ENCODE measurements around the gene EZH1.
A peak's percentile ranks its signal among the peaks of the same experiment; 100 is the strongest.

Gene EZH1

GRCh38 chr17:42682722-42683403 lies 62.0 kb downstream of the EZH1 start:
- DNase-seq: peak in 6 of 14 donors; percentile 38 to 83 (median 48)

- DNase-seq: peak in 8 of 14 donors; percentile 29 to 84 (median 66)
These were observed 62.7 kb downstream of the EZH1 start, which contains the start of gene CNTNAP1 for GRCh38 chr17:42681976-42682721. TSS of gene CNTNAP1 (plus strand) at chr17:42682531. CDS start at chr17:42682830, 299 bp downstream.

- DNase-seq: peak in 2 of 14 donors; percentile 50 to 52
These were observed 64.5 kb downstream of the EZH1 start for GRCh38 chr17:42680331-42680808.

- peak in 12 of 14 donors; percentile 22 to 82 (median 54) for DNase-seq
These were observed 65.1 kb downstream of the EZH1 start for GRCh38 chr17:42679492-42680330.

- DNase-seq: peak in 6 of 14 donors; percentile 18 to 58 (median 48)
These were observed 65.8 kb downstream of the EZH1 start for GRCh38 chr17:42678951-42679491.

- DNase-seq: peak in 13 of 14 donors; percentile 26 to 94 (median 90)
These were observed 66.7 kb downstream of the EZH1 start for GRCh38 chr17:42677921-42678781.

- peak; percentile 96 to 100 (median 100) for DNase-seq
These were observed 67.6 kb downstream of the EZH1 start for GRCh38 chr17:42677012-42677857.

GRCh38 chr17:42676424-42677011 lies 68.3 kb downstream of the EZH1 start, which contains the start of gene PLEKHH3:
TSS of gene PLEKHH3 (minus strand) at chr17:42676994. CDS start at chr17:42676563, 431 bp downstream.
- DNase-seq: peak in 1 of 14 donors; percentile 92

GRCh38 chr17:42675965-42676423 lies 68.8 kb downstream of the EZH1 start:
- peak in 6 of 14 donors; percentile 27 to 68 (median 43) for DNase-seq

- DNase-seq: peak in 1 of 14 donors; percentile 27
These were observed 69.4 kb downstream of the EZH1 start for GRCh38 chr17:42675348-42675964.

- DNase-seq: peak in 1 of 14 donors; percentile 24
These were observed 70.0 kb downstream of the EZH1 start for GRCh38 chr17:42674755-42675347.

GRCh38 chr17:42673885-42674754 lies 70.7 kb downstream of the EZH1 start:
- DNase-seq: peak in 1 of 14 donors; percentile 26

- no peak for DNase-seq
These were observed 71.5 kb downstream of the EZH1 start for GRCh38 chr17:42673266-42673884.

GRCh38 chr17:42672038-42672437 lies 72.8 kb downstream of the EZH1 start:
- no peak for DNase-seq

- DNase-seq: no peak
These were observed 73.8 kb downstream of the EZH1 start for GRCh38 chr17:42670789-42671657.

All from C1 segment of cervical spinal cord (tissue), 14 donors.